H1 (cell line): ENCODE data around the gene GALNT18. TPM values are rescaled to one million over a fixed set of nuclear protein-coding genes. Genes with fewer than 3 reads are reported as not detected.
A peak's percentile ranks its signal among the peaks of the same experiment; 100 is the strongest.

Source experiments
- CTCF ChIA-PET: fragments of 300-600 bp; sonication (Branson Sonifier 250); formaldehyde crosslinking; loops from one replicate; lab custom pipeline; 2021; ENCODE audit not compliant: partially characterized antibody; lab: Charles Lee
- POLR2A ChIA-PET: fragments of 300-600 bp; sonication (Branson Sonifier 250); formaldehyde crosslinking; loops from one replicate; lab custom pipeline; 2021; ENCODE audit warnings: inconsistent platforms; ENCODE audit not compliant: partially characterized antibody; lab: Charles Lee
- DNase-seq, 2 experiments: peaks; one replicate each; pipeline versions ENCODE4 v3.0.0 to v3.0.0-alpha.2; 2010 to 2022; ENCODE audit warnings: low spot score in 2 of 2, low read depth in 1 of 2, mixed read lengths in 1 of 2
- FAIRE-seq: peaks from 2 replicates; lab custom pipeline; 2011; peaks lifted over from hg19 to GRCh38; lab: Jason Lieb, UNC
- H2AFZ ChIP-seq: 2 replicates; pipeline ENCODE4 v1.8.1; 2012; ENCODE audit warnings: low read length, inconsistent platforms
- H2AK5ac ChIP-seq: 2 replicates; pipeline ENCODE4 v1.6.1; 2013; ENCODE audit warnings: low read depth, low read length
- H2BK120ac ChIP-seq: replicated peaks from 2 replicates; pipeline ENCODE3; 2013; ENCODE audit warnings: low read depth, low read length, inconsistent platforms
- H2BK12ac ChIP-seq: 2 replicates; pipeline ENCODE4 v1.6.1; 2013; ENCODE audit warnings: low read depth, low read length
- H2BK15ac ChIP-seq: 2 replicates; pipeline ENCODE4 v1.6.1; 2013; ENCODE audit warnings: low read length
- H2BK20ac ChIP-seq: 2 replicates; pipeline ENCODE4 v1.6.1; 2013; ENCODE audit warnings: low read length
- H2BK5ac ChIP-seq: 2 replicates; pipeline ENCODE4 v1.6.1; 2013; ENCODE audit warnings: low read depth, low read length
- H3K14ac ChIP-seq: 2 replicates; pipeline ENCODE4 v1.6.1; 2013; ENCODE audit warnings: inconsistent platforms; ENCODE audit not compliant: insufficient read length
- H3K18ac ChIP-seq: 2 replicates; pipeline ENCODE4 v1.6.1; 2013; ENCODE audit warnings: low read length; ENCODE audit errors: extremely low read depth
- H3K23ac ChIP-seq: 2 replicates; pipeline ENCODE4 v1.6.1; 2013; ENCODE audit warnings: inconsistent platforms; ENCODE audit not compliant: insufficient read length
- H3K23me2 ChIP-seq: 2 replicates; pipeline ENCODE4 v1.6.1; 2013; ENCODE audit warnings: low read depth, low read length
- H3K27ac ChIP-seq: 2 replicates; pipeline ENCODE4 v1.6.1; 2011; ENCODE audit warnings: low read depth, low read length, inconsistent platforms
- H3K27me3 ChIP-seq, 4 experiments: replicated peaks in 1 of 4; 1 replicate in 1 of 4; 2 replicates in 3 of 4; pipeline versions ENCODE4 v1.6.1 to v1.8.1; 2011 to 2013; ENCODE audit warnings: low read length in 3 of 4, mild to moderate bottlenecking in 3 of 4, inconsistent platforms in 2 of 4, mixed read lengths in 2 of 4, moderate library complexity in 1 of 4; ENCODE audit not compliant: control insufficient read depth in 3 of 4, insufficient read depth in 3 of 4; ENCODE audit errors: extremely low read depth in 1 of 4
- H3K36me3 ChIP-seq, 4 experiments: 2 replicates each; pipeline versions ENCODE4 v1.6.1 to v1.8.1; 2011 to 2013; ENCODE audit warnings: mild to moderate bottlenecking in 4 of 4, low read length in 3 of 4, moderate library complexity in 2 of 4, control low read depth in 1 of 4, inconsistent platforms in 1 of 4; ENCODE audit not compliant: insufficient read depth in 4 of 4, control insufficient read depth in 2 of 4
- H3K4ac ChIP-seq: replicated peaks from 2 replicates; pipeline ENCODE3; 2013; ENCODE audit warnings: low read length, low read depth, mixed read lengths, inconsistent platforms; ENCODE audit not compliant: insufficient read length
- H3K4me1 ChIP-seq, 4 experiments: replicated peaks in 1 of 4; 1 replicate in 1 of 4; 2 replicates in 3 of 4; pipeline versions ENCODE4 v1.6.1 to v1.8.1; 2011 to 2013; ENCODE audit warnings: low read length in 3 of 4, inconsistent platforms in 2 of 4, mixed read lengths in 1 of 4; ENCODE audit not compliant: insufficient read depth in 4 of 4, control insufficient read depth in 3 of 4
- H3K4me2 ChIP-seq, 2 experiments: 2 replicates each; pipeline versions ENCODE4 v1.6.1 to v1.8.1; 2011 to 2013; ENCODE audit warnings: low read depth in 2 of 2, low read length in 2 of 2, control low read depth in 1 of 2, inconsistent platforms in 1 of 2, mild to moderate bottlenecking in 1 of 2; ENCODE audit not compliant: insufficient read depth in 1 of 2
- H3K4me3 ChIP-seq, 4 experiments: fragments of 200-600, 300-600 bp in 1 of 4; sonication (generic), shearing (Covaris generic), sonication (Bioruptor Twin) in 1 of 4; 2 replicates each; pipeline versions ENCODE4 v1.5.1 to v1.8.1; 2011 to 2016; ENCODE audit warnings: low read length in 4 of 4, low read depth in 3 of 4, control low read depth in 2 of 4, inconsistent platforms in 2 of 4, mild to moderate bottlenecking in 2 of 4, mixed read lengths in 1 of 4, moderate library complexity in 1 of 4; ENCODE audit not compliant: insufficient read depth in 2 of 4; ENCODE audit errors: extremely low read depth in 1 of 4
- H3K56ac ChIP-seq: replicated peaks from 2 replicates; pipeline ENCODE3; 2013; ENCODE audit warnings: low read depth, mild to moderate bottlenecking, mixed read lengths, low read length, inconsistent platforms; ENCODE audit not compliant: insufficient read length
- H3K79me1 ChIP-seq: 2 replicates; pipeline ENCODE4 v1.6.1; 2013; ENCODE audit warnings: low read depth, low read length, control low read depth
- H3K79me2 ChIP-seq, 2 experiments: 2 replicates each; pipeline versions ENCODE4 v1.6.1 to v1.8.1; 2012 to 2013; ENCODE audit warnings: low read length in 2 of 2, mild to moderate bottlenecking in 2 of 2, inconsistent platforms in 1 of 2; ENCODE audit not compliant: insufficient read depth in 2 of 2, control insufficient read depth in 1 of 2
- H3K9ac ChIP-seq, 4 experiments: replicated peaks in 1 of 4; 1 replicate in 1 of 4; 2 replicates in 3 of 4; pipeline versions ENCODE4 v1.6.1 to v1.8.1; 2011 to 2013; ENCODE audit warnings: low read depth in 3 of 4, low read length in 3 of 4, control low read depth in 2 of 4, mild to moderate bottlenecking in 2 of 4, moderate library complexity in 2 of 4, inconsistent platforms in 1 of 4; ENCODE audit errors: extremely low read depth in 1 of 4
- H3K9me3 ChIP-seq, 2 experiments: 2 replicates each; pipeline versions ENCODE4 v1.6.1 to v1.8.1; 2012 to 2013; ENCODE audit warnings: mild to moderate bottlenecking in 2 of 2, moderate library complexity in 2 of 2, control low read depth in 1 of 2, inconsistent platforms in 1 of 2, low read depth in 1 of 2, low read length in 1 of 2, mixed read lengths in 1 of 2; ENCODE audit not compliant: insufficient read depth in 2 of 2
- H4K20me1 ChIP-seq, 2 experiments: replicated peaks in 1 of 2; 2 replicates each; pipeline versions ENCODE3 to v1.8.1; 2011 to 2013; ENCODE audit warnings: inconsistent platforms in 2 of 2, low read length in 2 of 2, mild to moderate bottlenecking in 1 of 2; ENCODE audit not compliant: insufficient read depth in 2 of 2, control insufficient read depth in 1 of 2
- H4K5ac ChIP-seq: 2 replicates; pipeline ENCODE4 v1.6.1; 2013; ENCODE audit warnings: low read length, low read depth, mixed read lengths, inconsistent platforms; ENCODE audit not compliant: insufficient read length
- H4K8ac ChIP-seq: 2 replicates; pipeline ENCODE4 v1.8.0; 2013; ENCODE audit warnings: mild to moderate bottlenecking, moderate library complexity, low read length, inconsistent platforms; ENCODE audit not compliant: insufficient read depth; ENCODE audit errors: extremely low read depth
- H4K91ac ChIP-seq: replicated peaks from 2 replicates; pipeline ENCODE3; 2013; ENCODE audit warnings: low read length, mixed read lengths, inconsistent platforms; ENCODE audit not compliant: insufficient read length
- HDAC6 ChIP-seq: IDR thresholded peaks from one replicate; pipeline ENCODE4 v1.7.1; 2012; ENCODE audit warnings: low read depth, mild to moderate bottlenecking, inconsistent platforms, low read length, moderate library complexity
- RAD21 ChIP-seq, 2 experiments: IDR thresholded peaks in 1 of 2; conservative IDR thresholded peaks in 1 of 2; 2 replicates each; pipeline ENCODE4 v1.6.1; 2011; ENCODE audit warnings: low read depth in 2 of 2, low read length in 2 of 2, improper control_type of control experiment in 1 of 2, inconsistent platforms in 1 of 2, mild to moderate bottlenecking in 1 of 2, moderate library complexity in 1 of 2
- TEAD4 ChIP-seq: IDR thresholded peaks from 2 replicates; pipeline ENCODE4 v1.6.1; 2012; ENCODE audit warnings: low read depth, low read length, inconsistent platforms, mixed read lengths
- WGBS, 2 experiments: shearing (Covaris generic) in 1 of 2; methylation state at CpG; one replicate each; pipeline versions ENCODE4 v1.1.6 to v1.1.7; 2013 to 2015; ENCODE audit warnings: low lambda C conversion rate in 2 of 2, mixed read lengths in 2 of 2, inconsistent platforms in 1 of 2, low coverage in 1 of 2, missing lambda C conversion rate in 1 of 2; ENCODE audit not compliant: insufficient replicate concordance in 2 of 2, insufficient coverage in 1 of 2, insufficient read length in 1 of 2; ENCODE audit errors: extremely low coverage in 1 of 2, missing lambda C conversion rate in 1 of 2; 5-methylcytosine and 5-hydroxymethylcytosine counted together
- polyA plus RNA-seq, 7 experiments: library from polyadenylated mRNA; depleted of rRNA in 3 of 7; stranded (reverse) in 5 of 7; unstranded in 2 of 7; fragments of >200 nt in 5 of 7; fragments of 200-250 nt in 2 of 7; gene quantifications; 1 replicate in 5 of 7; 2 replicates in 1 of 7; 4 replicates in 1 of 7; pipeline versions ENCODE4 v1.2.1 to v1.2.3, GENCODE V29; 2011 to 2013; ENCODE audit warnings: missing spikeins in 2 of 7, mixed read lengths in 2 of 7
- total RNA-seq: library from RNA; stranded (reverse); fragmentation: NEBNext Ultra II Directional; extraction: Animal tissue kit (Norgen Biotek cat#: 25700); gene quantifications from 2 replicates; pipeline ENCODE4 v1.2.1, GENCODE V29; 2021

The GALNT18 gene
- total and polyA plus RNA-seq, 2 of the 8 experiments (the other 6 are each of a cell fraction or from before 2014, with no cell fraction given) = 6.0 to 9.4 TPM

GRCh38 chr11:11514246-11514645, 107.6 kb downstream of the GALNT18 start:
- 70% methylated on average over 3 of the region's 3 CpGs; no CpG with 5 or more reads in 1 of the 2 experiments for WGBS, 2 experiments
- no peak overlapping the region for H3K18ac ChIP-seq
- peak overlapping the region; percentile 23; the same call in 1 of the 2 replicates for H3K27ac ChIP-seq
- 0 out of 2 replicates have a peak overlapping the region, but pooled peaks have one; percentile 22 for H2BK12ac ChIP-seq
- H3K9ac ChIP-seq = no peak overlapping the region
- H4K20me1 ChIP-seq = peaks cover 0 to 1% of the 10 kb centered on the region in 2 experiments
- DNase-seq = peak in 1 of 2 experiments; percentile 9
- no peaks in the 10 kb centered on the region for H3K79me2 ChIP-seq
- H3K56ac ChIP-seq = no peak overlapping the region
- no peak overlapping the region for H4K8ac ChIP-seq
- POLR2A ChIA-PET = no interaction called here
- no peaks in the 10 kb centered on the region for H3K9me3 ChIP-seq
- no peak overlapping the region for H3K14ac ChIP-seq
- peak overlapping the region; percentile 14 for H4K91ac ChIP-seq
- H3K4me2 ChIP-seq = peak overlapping the region in 1 of 2 experiments; percentile 16; a peak in 2 of 4 replicates
- H2AK5ac ChIP-seq = no peak overlapping the region
- H3K79me1 ChIP-seq = no peaks in the 10 kb centered on the region
- H3K23ac ChIP-seq = no peak overlapping the region
- no peak overlapping the region for H3K4ac ChIP-seq
- no peak overlapping the region for H4K5ac ChIP-seq
- no peak overlapping the region for H2BK15ac ChIP-seq
- CTCF ChIA-PET = interaction anchor here (0.6 to 1.2 kb wide), 4 partner anchors 14 to 265 kb away, joined by 3 to 5 read pairs (median 4); no protein-coding TSS in a partner anchor
- no peaks in the 10 kb centered on the region for H3K36me3 ChIP-seq
- H2AFZ ChIP-seq = no peak overlapping the region
- H3K4me1 ChIP-seq = peaks cover 2 to 17% (median 7%) of the 10 kb centered on the region in 4 experiments; a peak in 6 of 7 replicates
- H2BK120ac ChIP-seq = no peak overlapping the region
- TF ChIP-seq RAD21 (IDR thresholded peaks at IDR 0.05 in 1 of 2, conservative IDR thresholded peaks at IDR 0.05 in 1 of 2; ENCODE audit: low read depth in 2 of 2, low read length in 2 of 2) (peak in 1 of 2 experiments; percentile 4; a peak in 1 of 4 replicates), TEAD4 (0 out of 2 replicates have a peak, but pooled peaks have one; percentile 45), HDAC6 (no peak)
- TF ChIP-seq, all 59 proteins: peak for 2
- Histone ChIP-seq H2BK5ac (peak overlapping the region; percentile 67; the same call in 1 of the 2 replicates), H3K4me3 (no peak overlapping the region), H2BK20ac (no peak overlapping the region), H3K27me3 (no peaks in the 10 kb centered on the region), H3K23me2 (no peaks in the 10 kb centered on the region)
- FAIRE-seq = no peak
